HEK293 (cell line): ENCODE data around the gene SERPINI1.

ENCODE experiments used
- CTCF ChIA-PET: fragments of 350-600 bp; formaldehyde crosslinking; extraction: SDS; loops from one replicate; lab custom pipeline; 2021; ENCODE audit warnings: antibody characterized with exemption; lab: Yijun Ruan, JAX
- POLR2A ChIA-PET: fragments of 300-600 bp; formaldehyde crosslinking; extraction: SDS; loops from one replicate; lab custom pipeline; 2020; ENCODE audit warnings: antibody characterized with exemption, inconsistent platforms; lab: Yijun Ruan, JAX
- H3K27ac ChIP-seq: fragments of 200-500 bp; sonication (Bioruptor generic); 2 replicates; pipeline ENCODE4 v1.5.1; 2014; ENCODE audit warnings: low read depth, low read length, control low read depth, inconsistent platforms; ENCODE audit errors: extremely low read depth
- H3K36me3 ChIP-seq, 2 experiments: fragments of 200-500 bp in 1 of 2; sonication (Bioruptor generic) in 1 of 2; 1 replicate in 1 of 2; 2 replicates in 1 of 2; pipeline ENCODE4 v1.5.1; 2014 to 2017; ENCODE audit warnings: inconsistent platforms in 2 of 2, low read length in 2 of 2; ENCODE audit not compliant: control insufficient read depth in 2 of 2, insufficient read depth in 1 of 2
- H3K4me1 ChIP-seq: fragments of 200-500 bp; sonication (Bioruptor generic); 2 replicates; pipeline ENCODE4 v1.5.1; 2014; ENCODE audit warnings: mild to moderate bottlenecking, low read length, inconsistent platforms; ENCODE audit not compliant: control insufficient read depth, insufficient read depth
- H3K4me3 ChIP-seq: 2 replicates; pipeline ENCODE4 v1.5.1; 2011; ENCODE audit warnings: low read depth, mild to moderate bottlenecking, control low read depth, low read length, moderate library complexity
- H3K9me3 ChIP-seq: fragments of 200-500 bp; sonication (Bioruptor generic); 2 replicates; pipeline ENCODE4 v1.5.1; 2014; ENCODE audit warnings: low read depth, low read length, inconsistent platforms; ENCODE audit not compliant: control insufficient read depth, insufficient read depth
- KLF16 ChIP-seq: fragments of 450-650 bp; formaldehyde crosslinking; IDR thresholded peaks from 2 replicates; pipeline ENCODE4 v1.5.1; 2017; ENCODE audit warnings: missing biosample characterization, missing genetic modification characterization
- MYNN ChIP-seq: fragments of 450-650 bp; formaldehyde crosslinking; IDR thresholded peaks from 2 replicates; pipeline ENCODE4 v1.5.1; 2016; ENCODE audit warnings: missing biosample characterization, missing genetic modification characterization, borderline replicate concordance
- PRDM6 ChIP-seq: fragments of 450-650 bp; formaldehyde crosslinking; IDR thresholded peaks from 2 replicates; pipeline ENCODE4 v1.5.1; 2017; ENCODE audit warnings: missing biosample characterization, missing genetic modification characterization
- ZBTB11 ChIP-seq: fragments of 450-650 bp; formaldehyde crosslinking; conservative IDR thresholded peaks from 2 replicates; pipeline ENCODE4 v1.5.1; 2016; ENCODE audit warnings: low read depth, missing biosample characterization, missing genetic modification characterization
- ZBTB20 ChIP-seq: fragments of 450-650 bp; formaldehyde crosslinking; IDR thresholded peaks from 2 replicates; pipeline ENCODE4 v1.5.1; 2016; ENCODE audit warnings: missing biosample characterization, missing genetic modification characterization
- ZFP3 ChIP-seq: fragments of 450-650 bp; formaldehyde crosslinking; IDR thresholded peaks from 2 replicates; pipeline ENCODE4 v1.5.1; 2016; ENCODE audit warnings: low read depth, missing biosample characterization, missing genetic modification characterization
- ZNF155 ChIP-seq: fragments of 450-650 bp; formaldehyde crosslinking; IDR thresholded peaks from 2 replicates; pipeline ENCODE4 v1.5.1; 2016; ENCODE audit warnings: missing biosample characterization, missing genetic modification characterization
- ZNF18 ChIP-seq: fragments of 450-650 bp; formaldehyde crosslinking; IDR thresholded peaks from 2 replicates; pipeline ENCODE4 v1.5.1; 2016; ENCODE audit warnings: missing biosample characterization, missing genetic modification characterization
- ZNF518A ChIP-seq: fragments of 450-650 bp; formaldehyde crosslinking; conservative IDR thresholded peaks from 2 replicates; pipeline ENCODE4 v1.5.1; 2016; ENCODE audit warnings: low read depth, missing biosample characterization, missing genetic modification characterization
- ZNF624 ChIP-seq: fragments of 450-650 bp; formaldehyde crosslinking; IDR thresholded peaks from 2 replicates; pipeline ENCODE4 v1.5.1; 2017; ENCODE audit warnings: missing biosample characterization, missing genetic modification characterization
- ZSCAN16 ChIP-seq: fragments of 450-650 bp; formaldehyde crosslinking; IDR thresholded peaks from 2 replicates; pipeline ENCODE4 v1.5.1; 2016; ENCODE audit warnings: missing biosample characterization, missing genetic modification characterization
- ZSCAN5A ChIP-seq: fragments of 450-650 bp; formaldehyde crosslinking; IDR thresholded peaks from 2 replicates; pipeline ENCODE4 v1.5.1; 2016; ENCODE audit warnings: missing biosample characterization, missing genetic modification characterization
- TF ChIP-seq, protein P1 (sequence below): fragments of 450-650 bp; formaldehyde crosslinking; IDR thresholded peaks from 2 replicates; pipeline ENCODE4 v1.5.1; 2016; ENCODE audit warnings: missing biosample characterization, missing genetic modification characterization

SERPINI1 gene

GRCh38 chr3:167835359-167835758 lies 99.8 kb downstream of the SERPINI1 start:
- H3K27ac ChIP-seq = no peak overlapping the region
- no peaks in the 10 kb centered on the region for H3K36me3 ChIP-seq
- no peak overlapping the region for H3K4me3 ChIP-seq
- H3K4me1 ChIP-seq = no peaks in the 10 kb centered on the region
- ChIA-PET CTCF (interaction anchor here (0.9 kb wide), 1 partner anchor 331 kb away, joined by 3 read pairs; no protein-coding TSS in a partner anchor), POLR2A (no interaction called here)
- H3K9me3 ChIP-seq = no peaks in the 10 kb centered on the region
- TF ChIP-seq, protein P1, sequence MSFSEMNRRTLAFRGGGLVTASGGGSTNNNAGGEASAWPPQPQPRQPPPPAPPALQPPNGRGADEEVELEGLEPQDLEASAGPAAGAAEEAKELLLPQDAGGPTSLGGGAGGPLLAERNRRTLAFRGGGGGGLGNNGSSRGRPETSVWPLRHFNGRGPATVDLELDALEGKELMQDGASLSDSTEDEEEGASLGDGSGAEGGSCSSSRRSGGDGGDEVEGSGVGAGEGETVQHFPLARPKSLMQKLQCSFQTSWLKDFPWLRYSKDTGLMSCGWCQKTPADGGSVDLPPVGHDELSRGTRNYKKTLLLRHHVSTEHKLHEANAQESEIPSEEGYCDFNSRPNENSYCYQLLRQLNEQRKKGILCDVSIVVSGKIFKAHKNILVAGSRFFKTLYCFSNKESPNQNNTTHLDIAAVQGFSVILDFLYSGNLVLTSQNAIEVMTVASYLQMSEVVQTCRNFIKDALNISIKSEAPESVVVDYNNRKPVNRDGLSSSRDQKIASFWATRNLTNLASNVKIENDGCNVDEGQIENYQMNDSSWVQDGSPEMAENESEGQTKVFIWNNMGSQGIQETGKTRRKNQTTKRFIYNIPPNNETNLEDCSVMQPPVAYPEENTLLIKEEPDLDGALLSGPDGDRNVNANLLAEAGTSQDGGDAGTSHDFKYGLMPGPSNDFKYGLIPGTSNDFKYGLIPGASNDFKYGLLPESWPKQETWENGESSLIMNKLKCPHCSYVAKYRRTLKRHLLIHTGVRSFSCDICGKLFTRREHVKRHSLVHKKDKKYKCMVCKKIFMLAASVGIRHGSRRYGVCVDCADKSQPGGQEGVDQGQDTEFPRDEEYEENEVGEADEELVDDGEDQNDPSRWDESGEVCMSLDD (tag by site-specific recombination) = no peak
- TF ChIP-seq KLF16 (tag by site-specific recombination) (no peak), ZSCAN16 (tag by site-specific recombination) (no peak), ZNF155 (tag by site-specific recombination) (no peak), ZFP3 (tag by site-specific recombination) (no peak), ZBTB11 (tag by site-specific recombination) (no peak), ZNF624 (tag by site-specific recombination) (no peak), PRDM6 (tag by site-specific recombination) (no peak), MYNN (tag by site-specific recombination) (no peak), ZBTB20 (tag by site-specific recombination) (no peak), ZNF18 (tag by site-specific recombination) (no peak), ZNF518A (no peak), ZSCAN5A (tag by site-specific recombination) (no peak)
